H9 (cell line): ENCODE measurements around the gene TCF7L1. TPM values are rescaled to one million over a fixed set of nuclear protein-coding genes. Genes with fewer than 3 reads are reported as not detected.

Experiments
- DNase-seq: peaks from one replicate; pipeline ENCODE4 v3.0.0-alpha.2; 2017
- H2AFZ ChIP-seq: one replicate; pipeline ENCODE4 v1.6.1; 2013; ENCODE audit warnings: mild to moderate bottlenecking, low read length, control low read depth, moderate library complexity
- H2AK5ac ChIP-seq: 2 replicates; pipeline ENCODE4 v1.6.1; 2013; ENCODE audit warnings: low read length, control low read depth, mixed read lengths; ENCODE audit not compliant: insufficient read length
- H2BK120ac ChIP-seq: one replicate; pipeline ENCODE4 v1.6.1; 2013; ENCODE audit warnings: low read depth, mild to moderate bottlenecking, low read length, control low read depth, inconsistent platforms; ENCODE audit not compliant: poor library complexity, severe bottlenecking
- H2BK12ac ChIP-seq: 2 replicates; pipeline ENCODE4 v1.6.1; 2013; ENCODE audit warnings: low read length, control low read depth, mixed read lengths, low read depth; ENCODE audit not compliant: insufficient read length
- H2BK15ac ChIP-seq: 2 replicates; pipeline ENCODE4 v1.6.1; 2013; ENCODE audit warnings: low read depth, low read length, control low read depth
- H2BK20ac ChIP-seq: one replicate; pipeline ENCODE4 v1.6.1; 2013; ENCODE audit warnings: low read depth, mild to moderate bottlenecking, low read length, control low read depth, inconsistent platforms; ENCODE audit not compliant: poor library complexity, severe bottlenecking
- H2BK5ac ChIP-seq: 2 replicates; pipeline ENCODE4 v1.6.1; 2013; ENCODE audit warnings: low read length, control low read depth, mixed read lengths; ENCODE audit not compliant: insufficient read length
- H3K14ac ChIP-seq: 2 replicates; pipeline ENCODE4 v1.6.1; 2013; ENCODE audit warnings: low read length, control low read depth; ENCODE audit not compliant: insufficient read depth
- H3K18ac ChIP-seq: 2 replicates; pipeline ENCODE4 v1.6.1; 2013; ENCODE audit warnings: low read depth, mild to moderate bottlenecking, mixed read lengths, low read length, control low read depth; ENCODE audit not compliant: insufficient read length
- H3K23ac ChIP-seq: 2 replicates; pipeline ENCODE4 v1.6.1; 2013; ENCODE audit warnings: low read length, control low read depth, mixed read lengths, low read depth; ENCODE audit not compliant: insufficient read length
- H3K23me2 ChIP-seq: 2 replicates; pipeline ENCODE4 v1.6.1; 2013; ENCODE audit warnings: low read depth, mild to moderate bottlenecking, mixed read lengths, low read length, control low read depth; ENCODE audit not compliant: insufficient read length, poor library complexity, severe bottlenecking
- H3K27ac ChIP-seq: 2 replicates; pipeline ENCODE4 v1.5.1; 2013; ENCODE audit warnings: low read length, control low read depth, mixed read lengths, low read depth; ENCODE audit not compliant: insufficient read length
- H3K27me3 ChIP-seq: 2 replicates; pipeline ENCODE4 v1.6.1; 2013; ENCODE audit warnings: low read length, control low read depth, inconsistent platforms; ENCODE audit not compliant: insufficient read depth
- H3K4ac ChIP-seq: 2 replicates; pipeline ENCODE4 v1.6.1; 2013; ENCODE audit warnings: low read depth, mild to moderate bottlenecking, control low read depth, inconsistent platforms, low read length, moderate library complexity
- H3K4me1 ChIP-seq: 2 replicates; pipeline ENCODE4 v1.6.1; 2013; ENCODE audit warnings: low read length, control low read depth, inconsistent platforms; ENCODE audit not compliant: insufficient read depth
- H3K4me2 ChIP-seq: 2 replicates; pipeline ENCODE4 v1.6.1; 2013; ENCODE audit warnings: low read length, control low read depth, mixed read lengths; ENCODE audit not compliant: insufficient read length, insufficient read depth
- H3K56ac ChIP-seq: 2 replicates; pipeline ENCODE4 v1.6.1; 2013; ENCODE audit warnings: low read depth, mild to moderate bottlenecking, mixed read lengths, low read length, control low read depth; ENCODE audit not compliant: insufficient read length
- H3K79me1 ChIP-seq: 2 replicates; pipeline ENCODE4 v1.6.1; 2013; ENCODE audit warnings: low read depth, mild to moderate bottlenecking, moderate library complexity, low read length, control low read depth, inconsistent platforms; ENCODE audit not compliant: insufficient read depth, poor library complexity, severe bottlenecking
- H3K79me2 ChIP-seq: 2 replicates; pipeline ENCODE4 v1.6.1; 2013; ENCODE audit warnings: low read length, control low read depth, inconsistent platforms; ENCODE audit not compliant: insufficient read depth
- H3K9ac ChIP-seq: 2 replicates; pipeline ENCODE4 v1.6.1; 2013; ENCODE audit warnings: low read length, control low read depth, mixed read lengths; ENCODE audit not compliant: insufficient read length; ENCODE audit errors: extremely low read depth
- H3K9me3 ChIP-seq: one replicate; pipeline ENCODE4 v1.6.1; 2013; ENCODE audit warnings: low read depth, low read length, inconsistent platforms; ENCODE audit not compliant: control insufficient read depth
- H3T11ph ChIP-seq: one replicate; pipeline ENCODE4 v1.6.1; 2013; ENCODE audit warnings: mild to moderate bottlenecking, low read length, control low read depth, inconsistent platforms
- H4K20me1 ChIP-seq: one replicate; pipeline ENCODE4 v1.6.1; 2013; ENCODE audit not compliant: control insufficient read depth, insufficient read length, insufficient read depth
- H4K5ac ChIP-seq: 2 replicates; pipeline ENCODE4 v1.6.1; 2013; ENCODE audit warnings: low read depth, mild to moderate bottlenecking, mixed read lengths, low read length, control low read depth; ENCODE audit not compliant: insufficient read length
- H4K8ac ChIP-seq: replicated peaks from 2 replicates; pipeline ENCODE4 v1.6.1; 2013; ENCODE audit warnings: low read length, control low read depth, mixed read lengths, low read depth; ENCODE audit not compliant: insufficient read length
- H4K91ac ChIP-seq: 2 replicates; pipeline ENCODE4 v1.6.1; 2013; ENCODE audit warnings: low read depth, mild to moderate bottlenecking, moderate library complexity, mixed read lengths, low read length, control low read depth; ENCODE audit not compliant: insufficient read length
- H3K27ac Mint-ChIP-seq, 3 experiments: 2 replicates in 2 of 3; 3 replicates in 1 of 3; pipeline ENCODE4 v1.8.0; 2020 to 2021; ENCODE audit warnings: mixed read lengths in 3 of 3, mild to moderate bottlenecking in 1 of 3, moderate library complexity in 1 of 3
- H3K27me3 Mint-ChIP-seq: 2 replicates; pipeline ENCODE4 v1.8.0; 2021; ENCODE audit warnings: low read depth, mild to moderate bottlenecking, moderate library complexity, mixed read lengths
- H3K36me3 Mint-ChIP-seq, 3 experiments: 2 replicates in 2 of 3; 3 replicates in 1 of 3; pipeline ENCODE4 v1.8.0; 2020 to 2021; ENCODE audit warnings: low read depth in 3 of 3, mixed read lengths in 3 of 3; ENCODE audit not compliant: insufficient read depth in 1 of 3
- H3K4me1 Mint-ChIP-seq, 2 experiments: 2 replicates each; pipeline ENCODE4 v1.8.0; 2020; ENCODE audit warnings: mixed read lengths in 2 of 2
- H3K4me3 Mint-ChIP-seq, 2 experiments: 2 replicates in 1 of 2; 3 replicates in 1 of 2; pipeline ENCODE4 v1.8.0; 2020 to 2021; ENCODE audit warnings: mild to moderate bottlenecking in 2 of 2, mixed read lengths in 2 of 2, moderate library complexity in 1 of 2
- H3K9me3 Mint-ChIP-seq, 2 experiments: 2 replicates in 1 of 2; 3 replicates in 1 of 2; pipeline ENCODE4 v1.8.0; 2020; ENCODE audit warnings: mild to moderate bottlenecking in 2 of 2, mixed read lengths in 2 of 2, moderate library complexity in 1 of 2
- WGBS: extraction: QIAGEN DNeasy Blood & Tissue Kit; methylation state at CpG from one replicate; pipeline ENCODE4 v1.1.7; 2013; ENCODE audit warnings: missing lambda C conversion rate, low lambda C conversion rate, mixed read lengths; ENCODE audit not compliant: insufficient read length; ENCODE audit errors: extremely low coverage; 5-methylcytosine and 5-hydroxymethylcytosine counted together
- total RNA-seq: library from RNA; stranded (reverse); gene quantifications from 2 replicates; pipeline ENCODE4 v1.2.1, GENCODE V29; 2021
- TF ChIP-seq, protein P1 (sequence below): fragments of 200-600 bp; sonication (generic); conservative IDR thresholded peaks from 3 replicates; pipeline ENCODE4 v1.8.0; 2021; ENCODE audit warnings: antibody characterized with exemption, mild to moderate bottlenecking

TCF7L1 gene
- total RNA-seq, 1 experiment from 2014 or later: 112 TPM

DNA sequence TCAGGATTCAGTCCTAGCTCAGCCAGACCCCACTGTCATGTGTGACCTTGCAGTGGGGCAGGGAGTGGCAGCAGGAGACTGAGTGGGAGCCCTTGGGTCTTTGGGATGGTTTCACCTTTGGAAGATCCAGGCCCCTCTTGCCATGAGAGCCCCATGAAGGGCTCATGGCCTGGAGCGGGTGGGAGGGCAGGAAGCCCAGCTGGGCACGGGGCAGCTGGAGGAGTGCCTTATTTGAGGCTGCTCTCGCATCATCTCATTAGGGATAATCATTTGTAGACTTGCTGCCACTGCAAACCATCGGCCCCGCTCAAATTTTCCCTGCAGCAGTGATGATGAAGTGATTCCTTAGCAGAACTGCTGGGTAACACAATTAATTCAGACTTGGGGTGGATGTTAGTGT, 120.7 kb downstream of the TCF7L1 start:
- Histone ChIP-seq H3T11ph (no peak overlapping the region), H3K27ac (no peak overlapping the region), H3K4me1 (peaks cover 47% of the 10 kb centered on the region), H4K5ac (no peak overlapping the region), H2BK120ac (no peak overlapping the region), H4K8ac (no peak overlapping the region), H3K23me2 (no peaks in the 10 kb centered on the region), H2BK5ac (no peak overlapping the region), H4K91ac (no peak overlapping the region), H3K9ac (no peak overlapping the region), H2AK5ac (no peak overlapping the region), H3K56ac (no peak overlapping the region), H3K18ac (no peak overlapping the region), H3K79me2 (peaks cover 19% of the 10 kb centered on the region; the same call in 1 of the 2 replicates), H3K79me1 (peaks cover 4% of the 10 kb centered on the region), H2AFZ (no peak overlapping the region), H3K23ac (no peak overlapping the region), H2BK20ac (no peak overlapping the region), H3K4ac (no peak overlapping the region), H2BK15ac (no peak overlapping the region), H2BK12ac (no peak overlapping the region), H3K9me3 (no peaks in the 10 kb centered on the region), H4K20me1 (no peaks in the 10 kb centered on the region), H3K27me3 (no peaks in the 10 kb centered on the region), H3K4me2 (no peak overlapping the region), H3K14ac (peak overlapping the region; percentile 13; the same call in 1 of the 2 replicates)
- TF ChIP-seq, protein P1, sequence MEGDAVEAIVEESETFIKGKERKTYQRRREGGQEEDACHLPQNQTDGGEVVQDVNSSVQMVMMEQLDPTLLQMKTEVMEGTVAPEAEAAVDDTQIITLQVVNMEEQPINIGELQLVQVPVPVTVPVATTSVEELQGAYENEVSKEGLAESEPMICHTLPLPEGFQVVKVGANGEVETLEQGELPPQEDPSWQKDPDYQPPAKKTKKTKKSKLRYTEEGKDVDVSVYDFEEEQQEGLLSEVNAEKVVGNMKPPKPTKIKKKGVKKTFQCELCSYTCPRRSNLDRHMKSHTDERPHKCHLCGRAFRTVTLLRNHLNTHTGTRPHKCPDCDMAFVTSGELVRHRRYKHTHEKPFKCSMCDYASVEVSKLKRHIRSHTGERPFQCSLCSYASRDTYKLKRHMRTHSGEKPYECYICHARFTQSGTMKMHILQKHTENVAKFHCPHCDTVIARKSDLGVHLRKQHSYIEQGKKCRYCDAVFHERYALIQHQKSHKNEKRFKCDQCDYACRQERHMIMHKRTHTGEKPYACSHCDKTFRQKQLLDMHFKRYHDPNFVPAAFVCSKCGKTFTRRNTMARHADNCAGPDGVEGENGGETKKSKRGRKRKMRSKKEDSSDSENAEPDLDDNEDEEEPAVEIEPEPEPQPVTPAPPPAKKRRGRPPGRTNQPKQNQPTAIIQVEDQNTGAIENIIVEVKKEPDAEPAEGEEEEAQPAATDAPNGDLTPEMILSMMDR: no peak
- no peaks in the 10 kb centered on the region; the same call in none of the 2 replicates for H3K27me3 Mint-ChIP-seq
- H3K27ac Mint-ChIP-seq: peak overlapping the region; percentile 91 to 100 (median 100)
- no peaks in the 10 kb centered on the region for H3K9me3 Mint-ChIP-seq
- WGBS: no CpG with 5 or more reads among the region's 5 CpGs
- H3K4me1 Mint-ChIP-seq: peaks cover 91 to 96% of the 10 kb centered on the region in 2 experiments
- DNase-seq: no peak
- no peak overlapping the region for H3K4me3 Mint-ChIP-seq
- peaks cover 0 to 3% (median 0%) of the 10 kb centered on the region in 3 experiments; a peak in 2 of 7 replicates for H3K36me3 Mint-ChIP-seq
